ENCODE results near the gene CRACR2B. TPM values are rescaled to one million over a fixed set of nuclear protein-coding genes. Genes with fewer than 3 reads are reported as not detected.

The CRACR2B gene
- total and polyA plus RNA-seq, 2 of the 13 experiments (the other 11 are each of a cell fraction or from before 2014, with no cell fraction given) = 14.9 to 21.0 TPM

DNA sequence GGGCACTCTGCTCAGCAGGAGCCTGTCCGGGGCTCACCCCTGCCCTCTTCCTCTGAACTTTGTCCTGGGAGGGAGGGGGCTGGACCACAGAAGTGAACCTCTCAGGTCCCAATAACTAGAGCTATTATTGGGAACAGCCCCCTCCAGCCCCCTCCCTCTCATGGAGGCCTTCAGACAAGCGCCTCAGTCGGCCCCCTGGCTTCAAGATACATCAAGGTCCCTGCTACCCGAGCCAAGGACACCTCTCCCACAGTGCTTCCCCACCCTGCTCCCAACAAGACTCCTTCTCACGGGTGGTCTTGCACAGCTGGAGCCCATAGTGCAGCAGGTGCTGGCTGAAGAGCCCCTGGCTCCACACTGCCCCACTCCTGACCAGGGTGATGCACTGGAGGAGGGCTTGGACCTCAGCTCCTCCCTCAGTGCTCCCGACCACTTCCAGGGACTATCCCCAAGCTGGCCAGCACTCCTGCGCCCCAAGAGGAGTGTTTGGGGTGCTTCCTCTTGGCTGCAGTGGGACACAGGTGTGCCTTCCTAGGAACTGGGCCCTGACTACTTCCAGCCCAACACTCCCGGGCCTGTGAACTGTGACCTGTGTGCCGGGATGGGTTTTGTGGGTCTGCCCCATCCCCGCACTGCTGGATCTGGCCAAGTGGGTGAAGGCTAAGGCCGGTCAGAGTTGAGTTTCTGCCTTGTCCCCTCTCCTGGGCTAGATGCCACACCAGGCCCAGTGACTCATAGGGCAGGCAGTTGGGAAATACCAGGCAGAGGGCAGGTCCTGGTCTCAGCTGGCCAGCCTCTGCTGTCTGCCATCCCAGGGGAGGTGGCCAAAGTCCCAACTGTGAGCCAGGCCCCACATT lies 6.8 kb upstream of the CRACR2B start (continued):
- TF ChIP-seq ZNF615 (CRISPR knock-in tag; IDR thresholded peaks at IDR 0.05; ENCODE audit: borderline replicate concordance) (no peak), PAF1 (CRISPR knock-in tag; IDR thresholded peaks at IDR 0.05) (no peak), KAT8 (CRISPR knock-in tag; IDR thresholded peaks at IDR 0.05) (no peak), GATA4 (IDR thresholded peaks at IDR 0.05; ENCODE audit: borderline replicate concordance, low read depth) (no peak), GZF1 (CRISPR knock-in tag; IDR thresholded peaks at IDR 0.05) (no peak), MTF1 (CRISPR knock-in tag; IDR thresholded peaks at IDR 0.05) (no peak), ESRRA (CRISPR knock-in tag; IDR thresholded peaks at IDR 0.05; ENCODE audit: low read depth) (no peak), ZNF263 (CRISPR knock-in tag; IDR thresholded peaks at IDR 0.05) (peak; percentile 77; the same call in 1 of the 2 replicates), SATB2 (CRISPR knock-in tag; IDR thresholded peaks at IDR 0.05) (no peak), ZFP36L2 (CRISPR knock-in tag; IDR thresholded peaks at IDR 0.05) (no peak), BRCA1 (CRISPR knock-in tag; IDR thresholded peaks at IDR 0.05) (no peak), CBX5 (CRISPR knock-in tag; IDR thresholded peaks at IDR 0.05; ENCODE audit: borderline replicate concordance) (no peak; the same call in 1 of the 2 replicates), ARNT2 (CRISPR knock-in tag; IDR thresholded peaks at IDR 0.05; ENCODE audit: low read depth) (no peak), ZNF296 (CRISPR knock-in tag; conservative IDR thresholded peaks at IDR 0.05) (no peak), RFX3 (CRISPR knock-in tag; IDR thresholded peaks at IDR 0.05) (no peak), GABPB1 (CRISPR knock-in tag; IDR thresholded peaks at IDR 0.05) (0 out of 2 replicates have a peak, but pooled peaks have one; percentile 28), TBX3 (IDR thresholded peaks at IDR 0.05; ENCODE audit: borderline replicate concordance) (no peak), ZBTB7A (CRISPR knock-in tag; IDR thresholded peaks at IDR 0.05) (0 out of 2 replicates have a peak, but pooled peaks have one; percentile 1), NFKBIZ (CRISPR knock-in tag; IDR thresholded peaks at IDR 0.05) (no peak), ZBTB38 (CRISPR knock-in tag; IDR thresholded peaks at IDR 0.05) (no peak), ZNF501 (CRISPR knock-in tag; IDR thresholded peaks at IDR 0.05) (no peak), ZNF564 (CRISPR knock-in tag; IDR thresholded peaks at IDR 0.05) (no peak)
- TF ChIP-seq, protein P1, sequence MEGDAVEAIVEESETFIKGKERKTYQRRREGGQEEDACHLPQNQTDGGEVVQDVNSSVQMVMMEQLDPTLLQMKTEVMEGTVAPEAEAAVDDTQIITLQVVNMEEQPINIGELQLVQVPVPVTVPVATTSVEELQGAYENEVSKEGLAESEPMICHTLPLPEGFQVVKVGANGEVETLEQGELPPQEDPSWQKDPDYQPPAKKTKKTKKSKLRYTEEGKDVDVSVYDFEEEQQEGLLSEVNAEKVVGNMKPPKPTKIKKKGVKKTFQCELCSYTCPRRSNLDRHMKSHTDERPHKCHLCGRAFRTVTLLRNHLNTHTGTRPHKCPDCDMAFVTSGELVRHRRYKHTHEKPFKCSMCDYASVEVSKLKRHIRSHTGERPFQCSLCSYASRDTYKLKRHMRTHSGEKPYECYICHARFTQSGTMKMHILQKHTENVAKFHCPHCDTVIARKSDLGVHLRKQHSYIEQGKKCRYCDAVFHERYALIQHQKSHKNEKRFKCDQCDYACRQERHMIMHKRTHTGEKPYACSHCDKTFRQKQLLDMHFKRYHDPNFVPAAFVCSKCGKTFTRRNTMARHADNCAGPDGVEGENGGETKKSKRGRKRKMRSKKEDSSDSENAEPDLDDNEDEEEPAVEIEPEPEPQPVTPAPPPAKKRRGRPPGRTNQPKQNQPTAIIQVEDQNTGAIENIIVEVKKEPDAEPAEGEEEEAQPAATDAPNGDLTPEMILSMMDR (CRISPR knock-in tag; IDR thresholded peaks at IDR 0.05) = no peak
- TF ChIP-seq, protein P2, sequence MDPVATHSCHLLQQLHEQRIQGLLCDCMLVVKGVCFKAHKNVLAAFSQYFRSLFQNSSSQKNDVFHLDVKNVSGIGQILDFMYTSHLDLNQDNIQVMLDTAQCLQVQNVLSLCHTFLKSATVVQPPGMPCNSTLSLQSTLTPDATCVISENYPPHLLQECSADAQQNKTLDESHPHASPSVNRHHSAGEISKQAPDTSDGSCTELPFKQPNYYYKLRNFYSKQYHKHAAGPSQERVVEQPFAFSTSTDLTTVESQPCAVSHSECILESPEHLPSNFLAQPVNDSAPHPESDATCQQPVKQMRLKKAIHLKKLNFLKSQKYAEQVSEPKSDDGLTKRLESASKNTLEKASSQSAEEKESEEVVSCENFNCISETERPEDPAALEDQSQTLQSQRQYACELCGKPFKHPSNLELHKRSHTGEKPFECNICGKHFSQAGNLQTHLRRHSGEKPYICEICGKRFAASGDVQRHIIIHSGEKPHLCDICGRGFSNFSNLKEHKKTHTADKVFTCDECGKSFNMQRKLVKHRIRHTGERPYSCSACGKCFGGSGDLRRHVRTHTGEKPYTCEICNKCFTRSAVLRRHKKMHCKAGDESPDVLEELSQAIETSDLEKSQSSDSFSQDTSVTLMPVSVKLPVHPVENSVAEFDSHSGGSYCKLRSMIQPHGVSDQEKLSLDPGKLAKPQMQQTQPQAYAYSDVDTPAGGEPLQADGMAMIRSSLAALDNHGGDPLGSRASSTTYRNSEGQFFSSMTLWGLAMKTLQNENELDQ (CRISPR knock-in tag; IDR thresholded peaks at IDR 0.05; ENCODE audit: borderline replicate concordance) = no peak
- TF ChIP-seq, protein P3, sequence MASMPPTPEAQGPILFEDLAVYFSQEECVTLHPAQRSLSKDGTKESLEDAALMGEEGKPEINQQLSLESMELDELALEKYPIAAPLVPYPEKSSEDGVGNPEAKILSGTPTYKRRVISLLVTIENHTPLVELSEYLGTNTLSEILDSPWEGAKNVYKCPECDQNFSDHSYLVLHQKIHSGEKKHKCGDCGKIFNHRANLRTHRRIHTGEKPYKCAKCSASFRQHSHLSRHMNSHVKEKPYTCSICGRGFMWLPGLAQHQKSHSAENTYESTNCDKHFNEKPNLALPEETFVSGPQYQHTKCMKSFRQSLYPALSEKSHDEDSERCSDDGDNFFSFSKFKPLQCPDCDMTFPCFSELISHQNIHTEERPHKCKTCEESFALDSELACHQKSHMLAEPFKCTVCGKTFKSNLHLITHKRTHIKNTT (CRISPR knock-in tag; IDR thresholded peaks at IDR 0.05) = no peak

Measured in HepG2 (cell line).